Transverse colon (tissue), 3 donors: ENCODE data around the gene NKG7.

Experiments
- EP300 ChIP-seq: sonication (generic); formaldehyde crosslinking; IDR thresholded peaks from one replicate; pipeline ENCODE4 v1.6.1; 2017; ENCODE audit warnings: antibody characterized with exemption, low read depth
- POLR2A ChIP-seq: fragments of 450-650 bp; IDR thresholded peaks from one replicate; pipeline ENCODE4 v1.6.1; 2016; ENCODE audit warnings: antibody characterized with exemption, mild to moderate bottlenecking, moderate library complexity
- TF ChIP-seq, protein P1 (sequence below), 5 experiments: fragments of 200-600 bp in 3 of 5; fragments of 450-650 bp in 2 of 5; sonication (generic) in 3 of 5; IDR thresholded peaks; 1 replicate in 2 of 5; 2 replicates in 3 of 5; pipeline ENCODE4 v1.5.1; 2016 to 2017; ENCODE audit warnings: antibody characterized with exemption in 5 of 5, inconsistent platforms in 3 of 5, mild to moderate bottlenecking in 2 of 5, moderate library complexity in 1 of 5

DNA sequence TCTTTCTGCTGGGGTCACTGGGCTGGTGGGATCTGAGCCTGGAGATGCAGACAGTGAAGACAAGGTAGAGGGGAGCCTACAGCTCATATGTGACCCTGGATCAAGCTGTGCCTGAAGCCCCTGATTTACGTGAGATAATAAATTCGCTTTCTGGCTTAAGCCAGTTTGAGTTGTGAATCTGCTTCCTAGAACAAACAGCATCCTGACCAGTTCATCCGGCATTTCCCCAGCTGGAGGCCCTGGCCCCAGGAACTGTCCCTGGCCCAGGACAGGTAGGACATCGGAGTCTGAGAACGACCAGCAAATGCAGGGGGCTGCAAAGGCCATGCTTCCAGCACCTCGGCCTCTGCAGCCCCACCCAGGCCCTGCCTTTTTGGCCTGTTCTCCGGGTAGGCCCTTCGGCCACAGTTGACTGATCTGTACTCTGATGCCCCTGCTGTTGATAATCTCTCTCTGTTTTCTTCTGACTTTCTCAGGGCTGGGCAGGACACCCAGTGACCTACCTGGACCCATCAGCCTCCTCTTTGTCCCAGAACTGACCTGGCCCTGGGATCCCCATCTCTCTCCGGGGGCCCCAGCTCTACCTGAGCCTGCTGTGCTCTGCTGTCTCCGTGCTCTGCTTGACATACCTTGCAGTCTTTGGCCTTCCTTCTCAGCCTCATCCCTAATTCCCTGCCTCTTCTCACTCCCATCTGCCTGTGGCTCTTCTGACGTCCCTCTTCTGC is 21.0 kb downstream of the NKG7 start:
- TF ChIP-seq, protein P1, sequence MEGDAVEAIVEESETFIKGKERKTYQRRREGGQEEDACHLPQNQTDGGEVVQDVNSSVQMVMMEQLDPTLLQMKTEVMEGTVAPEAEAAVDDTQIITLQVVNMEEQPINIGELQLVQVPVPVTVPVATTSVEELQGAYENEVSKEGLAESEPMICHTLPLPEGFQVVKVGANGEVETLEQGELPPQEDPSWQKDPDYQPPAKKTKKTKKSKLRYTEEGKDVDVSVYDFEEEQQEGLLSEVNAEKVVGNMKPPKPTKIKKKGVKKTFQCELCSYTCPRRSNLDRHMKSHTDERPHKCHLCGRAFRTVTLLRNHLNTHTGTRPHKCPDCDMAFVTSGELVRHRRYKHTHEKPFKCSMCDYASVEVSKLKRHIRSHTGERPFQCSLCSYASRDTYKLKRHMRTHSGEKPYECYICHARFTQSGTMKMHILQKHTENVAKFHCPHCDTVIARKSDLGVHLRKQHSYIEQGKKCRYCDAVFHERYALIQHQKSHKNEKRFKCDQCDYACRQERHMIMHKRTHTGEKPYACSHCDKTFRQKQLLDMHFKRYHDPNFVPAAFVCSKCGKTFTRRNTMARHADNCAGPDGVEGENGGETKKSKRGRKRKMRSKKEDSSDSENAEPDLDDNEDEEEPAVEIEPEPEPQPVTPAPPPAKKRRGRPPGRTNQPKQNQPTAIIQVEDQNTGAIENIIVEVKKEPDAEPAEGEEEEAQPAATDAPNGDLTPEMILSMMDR (IDR thresholded peaks at IDR 0.05), result no peak
- TF ChIP-seq EP300, result no peak
- no peak for TF ChIP-seq POLR2A
